SK-N-SH treated with all-trans-retinoic acid at 6 μM for 48 hours (cell line): Measurements from ENCODE around the gene TESK1.

Experiments
- ARNTL ChIP-seq: fragments of 450-650 bp; formaldehyde crosslinking; IDR thresholded peaks from 2 replicates; pipeline ENCODE4 v1.5.0; 2020; ENCODE audit warnings: low read depth, mild to moderate bottlenecking, moderate library complexity, borderline replicate concordance
- CSDC2 ChIP-seq: fragments of 250-450 bp; sonication (Bioruptor Pico); IDR thresholded peaks from 2 replicates; pipeline ENCODE4 v1.5.0; 2020; ENCODE audit warnings: mild to moderate bottlenecking, moderate library complexity
- ESRRG ChIP-seq: fragments of 250-450 bp; sonication (Bioruptor Pico); IDR thresholded peaks from 2 replicates; pipeline ENCODE4 v1.6.1; 2021; ENCODE audit warnings: mild to moderate bottlenecking
- GLIS3 ChIP-seq: fragments of 250-450 bp; sonication (Bioruptor Pico); IDR thresholded peaks from 2 replicates; pipeline ENCODE4 v1.5.0; 2020; ENCODE audit warnings: mild to moderate bottlenecking, moderate library complexity
- TCF4 ChIP-seq: fragments of 250-450 bp; sonication (Bioruptor Pico); IDR thresholded peaks from 2 replicates; pipeline ENCODE4 v1.8.0; 2021; ENCODE audit warnings: mild to moderate bottlenecking, moderate library complexity, borderline replicate concordance
- ZC3H10 ChIP-seq: fragments of 250-450 bp; sonication (Bioruptor Pico); IDR thresholded peaks from 2 replicates; pipeline ENCODE4 v1.5.1; 2021; ENCODE audit warnings: mild to moderate bottlenecking, moderate library complexity
- ZFP3 ChIP-seq: fragments of 250-450 bp; sonication (Bioruptor Pico); IDR thresholded peaks from 2 replicates; pipeline ENCODE4 v1.5.0; 2020; ENCODE audit warnings: mild to moderate bottlenecking, moderate library complexity
- ZNF565 ChIP-seq: fragments of 450-650 bp; formaldehyde crosslinking; conservative IDR thresholded peaks from 2 replicates; pipeline ENCODE4 v1.5.0; 2020; ENCODE audit warnings: low read depth, mild to moderate bottlenecking, moderate library complexity
- TF ChIP-seq, protein P1 (sequence below): fragments of 250-450 bp; sonication (Bioruptor Pico); IDR thresholded peaks from 2 replicates; pipeline ENCODE4 v1.8.0; 2021; ENCODE audit warnings: low read depth, mild to moderate bottlenecking, moderate library complexity, borderline replicate concordance
- TF ChIP-seq, protein P2 (sequence below): fragments of 250-450 bp; sonication (Bioruptor Pico); IDR thresholded peaks from 2 replicates; pipeline ENCODE4 v1.5.1; 2021; ENCODE audit warnings: mild to moderate bottlenecking, moderate library complexity
- TF ChIP-seq, protein P3 (sequence below): fragments of 250-450 bp; sonication (Bioruptor Pico); IDR thresholded peaks from 2 replicates; pipeline ENCODE4 v1.8.0; 2020; ENCODE audit warnings: mild to moderate bottlenecking, moderate library complexity, borderline replicate concordance
- TF ChIP-seq, protein P4 (sequence below): fragments of 250-450 bp; sonication (Bioruptor Pico); IDR thresholded peaks from 2 replicates; pipeline ENCODE4 v1.5.1; 2020; ENCODE audit warnings: low read depth, mild to moderate bottlenecking, moderate library complexity

DNA sequence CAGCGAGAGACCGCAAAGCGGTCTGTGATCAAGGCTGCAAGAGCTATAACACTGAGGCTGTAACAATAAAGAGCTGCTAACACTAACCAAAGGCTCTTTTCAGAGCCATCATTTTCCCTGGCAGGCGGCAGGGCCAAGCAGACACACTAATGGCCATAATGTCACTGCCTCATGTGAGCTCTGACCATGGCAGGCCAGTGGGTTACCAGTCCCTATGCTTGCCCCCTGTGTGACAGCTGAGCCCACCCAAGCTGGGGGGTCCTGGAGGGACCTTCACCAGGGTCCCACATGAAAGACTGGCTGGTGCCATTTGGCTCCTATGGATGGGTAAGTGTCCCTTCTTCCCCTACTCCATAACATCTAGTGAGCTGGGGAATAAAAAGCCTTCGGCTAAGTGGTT, 29.6 kb upstream of the TESK1 start:
- TF ChIP-seq ARNTL (CRISPR knock-in tag) (no peak), ESRRG (CRISPR knock-in tag) (no peak), TCF4 (CRISPR knock-in tag) (no peak), ZFP3 (no peak), GLIS3 (no peak), ZNF565 (CRISPR knock-in tag) (no peak), CSDC2 (CRISPR knock-in tag) (no peak), ZC3H10 (CRISPR knock-in tag) (no peak)
- TF ChIP-seq, protein P1, sequence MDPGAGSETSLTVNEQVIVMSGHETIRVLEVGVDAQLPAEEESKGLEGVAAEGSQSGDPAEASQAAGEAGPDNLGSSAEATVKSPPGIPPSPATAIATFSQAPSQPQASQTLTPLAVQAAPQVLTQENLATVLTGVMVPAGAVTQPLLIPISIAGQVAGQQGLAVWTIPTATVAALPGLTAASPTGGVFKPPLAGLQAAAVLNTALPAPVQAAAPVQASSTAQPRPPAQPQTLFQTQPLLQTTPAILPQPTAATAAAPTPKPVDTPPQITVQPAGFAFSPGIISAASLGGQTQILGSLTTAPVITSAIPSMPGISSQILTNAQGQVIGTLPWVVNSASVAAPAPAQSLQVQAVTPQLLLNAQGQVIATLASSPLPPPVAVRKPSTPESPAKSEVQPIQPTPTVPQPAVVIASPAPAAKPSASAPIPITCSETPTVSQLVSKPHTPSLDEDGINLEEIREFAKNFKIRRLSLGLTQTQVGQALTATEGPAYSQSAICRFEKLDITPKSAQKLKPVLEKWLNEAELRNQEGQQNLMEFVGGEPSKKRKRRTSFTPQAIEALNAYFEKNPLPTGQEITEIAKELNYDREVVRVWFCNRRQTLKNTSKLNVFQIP (CRISPR knock-in tag) = no peak
- TF ChIP-seq, protein P2, sequence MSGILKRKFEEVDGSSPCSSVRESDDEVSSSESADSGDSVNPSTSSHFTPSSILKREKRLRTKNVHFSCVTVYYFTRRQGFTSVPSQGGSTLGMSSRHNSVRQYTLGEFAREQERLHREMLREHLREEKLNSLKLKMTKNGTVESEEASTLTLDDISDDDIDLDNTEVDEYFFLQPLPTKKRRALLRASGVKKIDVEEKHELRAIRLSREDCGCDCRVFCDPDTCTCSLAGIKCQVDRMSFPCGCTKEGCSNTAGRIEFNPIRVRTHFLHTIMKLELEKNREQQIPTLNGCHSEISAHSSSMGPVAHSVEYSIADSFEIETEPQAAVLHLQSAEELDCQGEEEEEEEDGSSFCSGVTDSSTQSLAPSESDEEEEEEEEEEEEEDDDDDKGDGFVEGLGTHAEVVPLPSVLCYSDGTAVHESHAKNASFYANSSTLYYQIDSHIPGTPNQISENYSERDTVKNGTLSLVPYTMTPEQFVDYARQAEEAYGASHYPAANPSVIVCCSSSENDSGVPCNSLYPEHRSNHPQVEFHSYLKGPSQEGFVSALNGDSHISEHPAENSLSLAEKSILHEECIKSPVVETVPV (CRISPR knock-in tag) = no peak
- TF ChIP-seq, protein P3, sequence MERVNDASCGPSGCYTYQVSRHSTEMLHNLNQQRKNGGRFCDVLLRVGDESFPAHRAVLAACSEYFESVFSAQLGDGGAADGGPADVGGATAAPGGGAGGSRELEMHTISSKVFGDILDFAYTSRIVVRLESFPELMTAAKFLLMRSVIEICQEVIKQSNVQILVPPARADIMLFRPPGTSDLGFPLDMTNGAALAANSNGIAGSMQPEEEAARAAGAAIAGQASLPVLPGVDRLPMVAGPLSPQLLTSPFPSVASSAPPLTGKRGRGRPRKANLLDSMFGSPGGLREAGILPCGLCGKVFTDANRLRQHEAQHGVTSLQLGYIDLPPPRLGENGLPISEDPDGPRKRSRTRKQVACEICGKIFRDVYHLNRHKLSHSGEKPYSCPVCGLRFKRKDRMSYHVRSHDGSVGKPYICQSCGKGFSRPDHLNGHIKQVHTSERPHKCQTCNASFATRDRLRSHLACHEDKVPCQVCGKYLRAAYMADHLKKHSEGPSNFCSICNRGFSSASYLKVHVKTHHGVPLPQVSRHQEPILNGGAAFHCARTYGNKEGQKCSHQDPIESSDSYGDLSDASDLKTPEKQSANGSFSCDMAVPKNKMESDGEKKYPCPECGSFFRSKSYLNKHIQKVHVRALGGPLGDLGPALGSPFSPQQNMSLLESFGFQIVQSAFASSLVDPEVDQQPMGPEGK (CRISPR knock-in tag) = no peak
- TF ChIP-seq, protein P4, sequence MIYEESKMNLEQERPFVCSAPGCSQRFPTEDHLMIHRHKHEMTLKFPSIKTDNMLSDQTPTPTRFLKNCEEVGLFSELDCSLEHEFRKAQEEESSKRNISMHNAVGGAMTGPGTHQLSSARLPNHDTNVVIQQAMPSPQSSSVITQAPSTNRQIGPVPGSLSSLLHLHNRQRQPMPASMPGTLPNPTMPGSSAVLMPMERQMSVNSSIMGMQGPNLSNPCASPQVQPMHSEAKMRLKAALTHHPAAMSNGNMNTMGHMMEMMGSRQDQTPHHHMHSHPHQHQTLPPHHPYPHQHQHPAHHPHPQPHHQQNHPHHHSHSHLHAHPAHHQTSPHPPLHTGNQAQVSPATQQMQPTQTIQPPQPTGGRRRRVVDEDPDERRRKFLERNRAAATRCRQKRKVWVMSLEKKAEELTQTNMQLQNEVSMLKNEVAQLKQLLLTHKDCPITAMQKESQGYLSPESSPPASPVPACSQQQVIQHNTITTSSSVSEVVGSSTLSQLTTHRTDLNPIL (CRISPR knock-in tag) = no peak
